ENCODE results near the gene MRPS23.

MRPS23 gene

GRCh38 chr17:57886020-57886419, 36.2 kb upstream of the MRPS23 start:
- DNase-seq (ENCODE audit: insufficient read length, low spot score) (no peak), FAIRE-seq (no peak)
- TF ChIP-seq CTCF (IDR thresholded peaks at IDR 0.05; ENCODE audit: insufficient read depth, missing control alignments): no peak

- FAIRE-seq: no peak
- DNase-seq (ENCODE audit: insufficient read length, low spot score): no peak
- no peak for TF ChIP-seq CTCF (IDR thresholded peaks at IDR 0.05; ENCODE audit: insufficient read depth, missing control alignments)
These were observed 35.5 kb upstream of the MRPS23 start for GRCh38 chr17:57885148-57885915.

- no peak for TF ChIP-seq CTCF (IDR thresholded peaks at IDR 0.05; ENCODE audit: insufficient read depth, missing control alignments)
- FAIRE-seq (no peak), DNase-seq (ENCODE audit: insufficient read length, low spot score) (no peak)
These were observed 32.0 kb upstream of the MRPS23 start for GRCh38 chr17:57881783-57882351.

- no peak for FAIRE-seq
- no peak for DNase-seq (ENCODE audit: insufficient read length, low spot score)
These were observed 31.3 kb upstream of the MRPS23 start for GRCh38 chr17:57881143-57881542.

GRCh38 chr17:57880086-57880456, 30.2 kb upstream of the MRPS23 start:
- no peak for TF ChIP-seq CTCF (IDR thresholded peaks at IDR 0.05; ENCODE audit: insufficient read depth, missing control alignments)
- no peak for FAIRE-seq

More at GRCh38 chr17:57881143-57881542, 31.3 kb upstream of the MRPS23 start:
- TF ChIP-seq CTCF (IDR thresholded peaks at IDR 0.05; ENCODE audit: insufficient read depth, missing control alignments): no peak

GRCh38 chr17:57879437-57880085, 29.7 kb upstream of the MRPS23 start:
- TF ChIP-seq CTCF (IDR thresholded peaks at IDR 0.05; ENCODE audit: insufficient read depth, missing control alignments): no peak
- FAIRE-seq: no peak
- no peak for DNase-seq (ENCODE audit: insufficient read length, low spot score)

More at GRCh38 chr17:57880086-57880456, 30.2 kb upstream of the MRPS23 start:
- DNase-seq (ENCODE audit: insufficient read length, low spot score): no peak

Data from D721Med (cell line).